ENCODE measurements around the gene AURKB.
"Not testable (repeated sequence)": the region's sequence is repeated elsewhere in the genome, so short reads cannot be mapped to it uniquely, and the experiment has no call there.

Gene AURKB

DNA sequence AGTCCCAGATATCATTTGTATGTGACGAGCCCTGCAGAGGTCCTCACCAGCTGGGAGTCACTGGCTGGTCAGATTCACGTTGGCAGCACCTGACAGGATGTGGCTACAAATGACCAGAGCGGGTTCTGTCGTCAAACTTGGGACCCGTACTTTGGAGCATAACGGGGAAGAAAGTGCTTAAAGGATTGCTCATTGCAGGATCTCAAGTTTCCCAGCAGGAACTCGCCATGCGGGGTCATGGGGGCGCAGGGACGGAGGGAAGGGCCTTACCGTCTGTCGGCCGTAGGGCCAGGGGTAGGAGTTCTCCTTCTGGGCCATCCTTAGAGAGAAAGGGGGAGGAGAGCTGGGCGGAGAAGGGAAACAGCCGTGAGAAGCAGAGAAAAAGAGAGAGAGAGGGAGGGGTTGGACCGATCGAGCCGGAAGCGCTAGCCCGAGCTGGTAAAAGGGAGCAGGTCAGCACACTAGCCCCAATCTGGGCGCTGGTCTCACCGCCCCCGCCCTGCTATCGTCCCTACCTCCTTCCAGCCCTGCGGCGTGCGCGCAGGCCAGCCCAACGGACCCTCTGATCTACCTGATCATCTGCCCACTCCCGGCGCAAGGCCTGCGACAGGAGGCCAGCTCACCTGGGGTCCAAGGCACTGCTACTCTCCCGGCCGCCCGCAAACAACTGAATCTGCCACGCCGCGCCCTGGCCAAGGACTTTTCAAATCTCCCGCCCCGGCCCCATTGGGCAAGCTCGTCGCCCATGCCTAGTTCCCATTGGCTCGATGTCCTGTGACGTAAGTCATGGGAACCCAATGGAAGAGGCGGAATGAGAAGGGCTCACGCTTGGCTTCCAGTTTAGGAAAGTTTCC is at the start of gene AURKB:
Gene AURKB (minus strand): TSS at position 669 of the 854 bp plus-strand sequence. CDS start 351 bp downstream, at position 318.
- peak; percentile 97 for DNase-seq (ENCODE audit: low spot score)

DNA sequence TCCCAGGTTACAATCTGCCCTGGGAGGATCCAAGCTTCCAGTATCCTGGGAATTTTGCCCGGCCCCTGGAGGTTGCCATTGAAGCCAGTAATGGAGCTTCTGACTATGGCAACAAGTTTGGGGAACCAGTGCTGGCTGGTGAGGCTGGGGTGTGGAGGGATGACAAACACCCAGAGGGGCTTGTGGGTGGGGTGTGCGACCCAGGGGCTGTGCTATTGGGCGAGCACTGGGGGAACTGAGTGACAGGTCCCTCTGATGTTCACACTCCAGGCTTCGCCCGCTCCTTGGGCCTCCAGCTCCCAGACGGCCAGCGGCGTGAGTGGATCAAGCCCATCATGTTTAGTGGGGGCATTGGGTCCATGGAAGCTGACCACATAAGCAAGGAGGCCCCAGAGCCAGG is 47.4 kb upstream of the AURKB start:
- DNase-seq (ENCODE audit: low spot score), result no peak

DNA sequence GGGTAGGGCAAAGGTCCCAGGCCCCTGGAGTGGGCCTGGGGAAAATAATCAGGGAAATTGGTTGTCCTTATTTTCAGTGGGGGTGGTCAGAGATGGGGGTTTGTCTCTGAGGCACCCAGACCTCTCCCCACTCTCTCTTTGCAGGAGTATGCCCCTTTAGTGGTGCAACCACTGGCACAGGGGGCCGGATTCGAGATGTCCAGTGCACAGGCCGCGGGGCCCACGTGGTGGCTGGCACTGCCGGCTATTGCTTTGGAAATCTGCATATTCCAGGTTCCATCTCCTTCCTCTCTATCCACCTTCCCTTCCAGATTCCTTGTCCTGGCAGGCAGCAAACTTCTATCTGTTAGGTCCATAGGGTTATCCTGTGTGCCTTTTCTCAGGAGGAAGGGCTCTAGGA is 46.3 kb upstream of the AURKB start:
- no peak for DNase-seq (ENCODE audit: low spot score)

DNA sequence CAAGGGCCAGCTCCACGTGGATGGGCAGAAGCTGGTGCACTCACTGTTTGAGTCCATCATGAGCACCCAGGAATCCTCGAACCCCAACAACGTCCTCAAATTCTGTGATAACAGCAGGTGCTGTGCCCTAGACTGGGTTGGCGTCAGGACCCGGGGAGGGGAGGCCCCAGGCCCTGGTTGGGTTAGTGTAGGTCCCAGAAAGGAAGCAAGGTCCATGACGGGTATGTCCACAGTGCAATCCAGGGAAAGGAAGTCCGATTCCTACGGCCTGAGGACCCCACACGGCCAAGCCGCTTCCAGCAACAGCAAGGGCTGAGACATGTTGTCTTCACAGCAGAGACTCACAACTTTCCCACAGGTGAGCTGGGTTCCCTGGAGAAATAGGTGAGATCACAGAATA is 45.9 kb upstream of the AURKB start:
- DNase-seq (ENCODE audit: low spot score), result no peak

DNA sequence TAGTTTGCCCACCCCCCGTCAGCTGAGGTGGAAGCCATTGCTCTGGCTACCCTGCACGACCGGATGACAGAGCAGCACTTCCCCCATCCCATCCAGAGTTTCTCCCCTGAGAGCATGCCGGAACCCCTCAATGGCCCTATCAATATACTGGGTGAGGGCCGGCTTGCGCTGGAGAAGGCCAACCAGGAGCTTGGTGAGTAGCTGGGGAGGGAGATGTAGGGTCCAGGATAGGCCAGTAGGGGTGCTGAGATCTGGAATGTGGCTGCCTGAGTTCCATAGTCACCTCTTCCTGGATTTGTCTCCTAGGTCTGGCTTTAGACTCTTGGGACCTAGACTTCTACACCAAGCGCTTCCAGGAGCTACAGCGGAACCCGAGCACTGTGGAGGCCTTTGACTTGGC is 45.1 kb upstream of the AURKB start:
- DNase-seq (ENCODE audit: low spot score), result no peak

DNA sequence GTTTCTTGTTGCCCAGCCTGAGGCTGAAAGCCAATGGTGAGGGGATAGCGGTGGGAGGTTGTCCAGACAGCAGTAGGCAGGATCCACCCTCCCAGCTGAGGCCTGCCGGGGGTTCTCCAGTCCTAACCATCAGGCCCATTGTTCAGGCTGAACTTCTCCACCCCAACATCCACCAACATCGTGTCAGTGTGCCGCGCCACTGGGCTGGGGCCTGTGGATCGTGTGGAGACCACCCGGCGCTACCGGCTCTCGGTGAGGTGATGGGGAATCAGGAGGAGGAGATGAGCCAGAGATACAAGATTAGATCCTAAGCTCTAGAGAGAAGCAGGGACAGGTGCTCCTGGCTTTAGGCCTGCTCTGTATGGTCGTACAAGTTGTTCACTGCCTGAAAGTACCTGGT is 44.5 kb upstream of the AURKB start:
- no peak for DNase-seq (ENCODE audit: low spot score)

DNA sequence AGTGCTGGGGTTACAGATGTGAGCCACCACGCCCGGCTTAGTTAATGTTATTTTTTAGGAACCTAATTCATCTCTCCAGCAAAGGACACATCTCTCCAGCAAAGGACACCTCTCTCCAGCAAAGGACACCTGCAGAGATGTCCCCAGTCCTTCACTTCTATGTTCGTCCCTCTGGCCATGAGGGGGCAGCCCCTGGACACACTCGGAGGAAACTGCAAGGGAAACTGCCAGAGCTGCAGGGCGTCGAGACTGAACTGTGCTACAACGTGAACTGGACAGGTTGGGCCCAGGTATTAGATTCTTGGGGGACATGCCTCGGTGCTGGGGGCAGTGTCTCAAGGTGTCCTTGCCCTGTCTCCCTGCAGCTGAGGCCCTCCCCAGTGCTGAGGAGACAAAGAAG is 43.4 kb upstream of the AURKB start:
- peak; percentile 50 for DNase-seq (ENCODE audit: low spot score)

DNA sequence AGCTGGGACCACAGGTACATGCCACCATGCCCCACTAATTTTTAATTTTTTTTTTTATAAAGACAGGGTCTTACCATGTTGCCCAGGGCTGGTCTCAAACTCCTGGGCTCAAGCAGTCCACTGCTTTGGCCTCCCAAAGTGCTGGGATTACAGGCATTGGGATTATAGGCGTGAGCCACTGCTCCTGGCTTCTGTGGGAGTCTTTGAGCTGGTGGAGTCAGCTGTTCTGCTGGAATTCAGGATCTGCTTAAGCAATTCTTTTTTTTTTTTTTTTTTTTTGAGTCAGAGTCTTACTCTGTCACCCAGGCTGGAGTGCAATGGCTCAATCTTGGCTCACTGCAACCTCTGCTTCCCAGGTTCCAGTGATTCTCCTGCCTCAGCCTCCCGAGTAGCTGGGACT is 41.0 kb upstream of the AURKB start:
- DNase-seq (ENCODE audit: low spot score), result not testable (repeated sequence)

DNA sequence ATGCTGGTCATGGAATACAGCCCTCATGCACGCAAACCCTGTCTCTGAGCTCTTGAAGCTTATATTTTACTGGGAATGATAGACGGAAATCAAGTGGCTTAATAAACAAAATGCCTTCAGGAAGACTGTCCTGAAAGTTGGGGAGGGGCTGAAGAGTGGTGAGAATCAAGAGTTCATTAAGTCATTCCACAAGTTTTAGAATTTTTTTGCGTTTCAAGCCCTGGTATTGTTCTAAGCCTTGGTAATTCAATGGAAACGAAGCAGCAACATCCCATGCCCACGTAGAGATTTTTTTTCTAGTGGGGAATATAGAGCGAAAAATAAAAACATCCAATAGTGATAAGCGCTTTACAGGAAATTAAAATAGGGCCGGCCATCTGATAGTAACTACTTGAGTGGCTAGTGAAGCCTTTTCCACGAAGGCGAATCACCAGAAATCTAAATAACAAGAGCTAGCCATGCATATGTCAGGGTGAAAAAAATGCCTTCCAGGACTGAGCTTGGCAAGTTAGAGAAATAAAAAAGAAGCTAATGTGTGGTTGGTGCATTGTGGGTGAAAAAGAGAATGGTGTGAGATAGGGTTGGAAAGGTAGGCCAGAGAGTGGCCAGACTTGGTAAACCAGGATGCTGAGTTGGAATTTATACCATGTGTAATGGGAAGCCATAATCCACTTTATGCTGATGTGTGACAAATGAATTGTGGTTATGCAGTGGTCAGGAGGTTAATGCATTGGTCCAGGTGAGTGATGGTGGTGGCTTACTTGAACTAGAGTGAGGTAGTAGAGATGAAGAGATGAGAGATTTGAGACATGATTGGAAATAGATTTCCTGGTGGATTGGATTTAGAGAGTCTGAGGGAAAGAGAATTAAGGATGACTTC is 39.5 kb upstream of the AURKB start:
- no peak for DNase-seq (ENCODE audit: low spot score)

DNA sequence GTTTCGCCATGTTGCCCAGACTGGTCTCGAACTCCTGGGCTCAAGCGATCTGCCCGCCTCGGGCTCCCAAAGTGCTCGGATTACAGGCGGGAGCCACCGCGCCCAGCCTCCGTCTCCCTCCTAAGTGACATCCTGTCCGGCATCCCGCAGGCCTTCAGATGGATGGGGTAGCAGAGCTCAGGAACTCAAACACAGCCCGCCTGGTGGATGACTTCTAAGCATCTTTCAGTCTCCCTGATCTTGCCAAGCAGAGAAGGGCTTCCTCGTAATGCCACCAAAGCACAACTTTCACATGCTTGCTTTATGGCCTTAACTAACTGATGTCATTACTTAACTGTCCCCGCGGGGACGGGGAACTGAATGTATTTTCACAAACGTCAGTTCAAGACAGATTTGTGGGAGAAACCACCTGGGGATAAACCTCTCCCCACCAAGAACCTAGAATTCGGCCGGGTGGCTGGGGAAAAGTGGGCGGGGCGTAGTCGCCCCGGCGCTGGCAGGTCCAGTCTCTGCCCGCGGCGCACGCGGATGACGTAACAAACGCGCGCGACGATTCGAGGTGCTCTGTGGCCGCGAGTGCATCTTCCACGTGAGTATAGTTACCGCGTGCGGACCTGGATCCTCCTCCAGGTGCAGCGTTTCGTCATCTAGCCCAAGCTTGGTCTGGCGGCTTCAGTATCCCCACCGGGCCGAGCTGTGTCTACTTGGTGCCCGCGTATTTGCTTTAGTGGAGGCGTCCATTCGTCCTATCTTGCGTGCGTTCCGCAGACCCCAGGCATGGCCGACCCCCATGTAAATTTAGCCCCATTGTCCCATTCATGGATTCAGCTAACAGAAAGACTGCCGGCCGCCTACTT is 38.6 kb upstream of the AURKB start, which contains the start of gene PFAS:
Gene PFAS (plus strand): TSS at position 539 of the 857 bp plus-strand sequence. CDS start 4,649 bp downstream, outside the sequence.
- DNase-seq (ENCODE audit: low spot score), result peak; percentile 92

DNA sequence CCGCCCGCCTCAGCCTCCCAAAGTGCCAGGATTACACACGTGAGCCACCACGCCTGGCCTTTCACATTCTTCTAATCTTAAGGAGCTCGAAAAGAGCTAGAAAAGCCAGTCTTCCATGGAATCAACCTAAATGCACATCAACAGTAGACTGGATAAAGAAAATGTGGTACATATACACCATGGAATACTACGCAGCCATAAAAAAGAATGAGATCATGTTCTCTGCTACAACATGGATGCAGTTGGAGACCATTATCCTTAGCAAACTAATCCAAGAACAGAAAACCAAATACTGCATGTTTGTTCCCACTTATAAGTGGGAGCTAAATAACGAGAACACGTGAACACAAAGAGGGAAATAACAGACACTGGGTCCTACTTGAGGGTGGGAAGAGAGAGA is 34.4 kb upstream of the AURKB start:
- DNase-seq (ENCODE audit: low spot score), result no peak

DNA sequence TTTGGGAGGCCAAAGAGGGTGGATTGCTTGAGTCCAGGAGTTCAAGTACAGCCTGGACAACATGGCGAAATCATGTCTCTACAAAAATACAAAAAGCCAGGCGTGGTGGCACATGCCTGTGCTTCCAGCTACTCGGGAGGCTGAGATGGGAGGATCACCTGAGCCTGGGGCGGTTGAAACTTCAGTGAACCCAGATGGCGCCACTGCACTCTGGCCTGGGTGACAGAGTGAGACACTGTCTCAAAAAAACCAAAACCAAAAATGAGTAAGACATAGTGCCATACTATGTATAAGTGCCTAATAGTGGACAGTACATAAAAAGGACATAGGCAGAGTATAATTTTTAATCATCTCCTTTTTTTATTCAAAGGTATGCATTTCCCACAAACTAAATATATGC is 33.5 kb upstream of the AURKB start:
- no peak for DNase-seq (ENCODE audit: low spot score)

DNA sequence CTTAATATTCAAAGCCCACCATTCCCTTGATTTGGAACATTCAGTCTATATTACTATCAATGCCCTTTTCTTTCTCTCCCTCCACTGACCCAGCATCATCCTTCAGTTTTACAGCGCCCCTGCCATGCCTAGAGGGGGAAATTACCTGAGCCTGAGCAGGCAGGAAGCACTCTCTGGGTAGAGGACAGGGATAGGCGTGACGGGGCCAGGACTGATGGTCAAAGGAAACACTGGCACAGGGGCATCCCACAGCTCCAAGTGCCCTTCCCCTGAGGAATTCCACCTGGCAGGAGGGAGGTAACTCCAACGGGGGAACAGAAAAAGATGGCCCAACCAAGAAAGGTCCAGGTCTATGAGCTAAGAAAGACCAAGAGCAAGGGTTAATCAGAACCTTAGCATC is 27.5 kb upstream of the AURKB start:
- DNase-seq (ENCODE audit: low spot score), result no peak

DNA sequence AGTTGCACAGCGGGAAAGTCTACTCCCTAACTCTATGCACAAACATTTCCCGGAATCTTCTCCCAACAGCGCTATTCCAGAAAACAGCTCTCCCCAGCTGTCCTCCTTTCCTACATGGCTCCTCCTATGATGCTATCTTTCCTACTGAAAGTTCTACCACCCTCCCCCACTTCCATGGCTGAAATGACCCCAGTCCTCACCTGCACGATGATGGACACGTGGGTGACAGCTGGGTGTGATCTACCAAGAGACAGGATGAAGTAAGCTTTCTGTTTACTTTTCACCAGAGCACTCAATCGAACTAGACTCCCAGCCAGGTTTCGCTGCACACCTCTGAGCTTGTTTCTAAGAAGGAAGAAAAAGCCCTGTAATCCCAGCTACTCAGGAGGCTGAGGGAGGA is 26.8 kb upstream of the AURKB start:
- DNase-seq (ENCODE audit: low spot score), result no peak

DNA sequence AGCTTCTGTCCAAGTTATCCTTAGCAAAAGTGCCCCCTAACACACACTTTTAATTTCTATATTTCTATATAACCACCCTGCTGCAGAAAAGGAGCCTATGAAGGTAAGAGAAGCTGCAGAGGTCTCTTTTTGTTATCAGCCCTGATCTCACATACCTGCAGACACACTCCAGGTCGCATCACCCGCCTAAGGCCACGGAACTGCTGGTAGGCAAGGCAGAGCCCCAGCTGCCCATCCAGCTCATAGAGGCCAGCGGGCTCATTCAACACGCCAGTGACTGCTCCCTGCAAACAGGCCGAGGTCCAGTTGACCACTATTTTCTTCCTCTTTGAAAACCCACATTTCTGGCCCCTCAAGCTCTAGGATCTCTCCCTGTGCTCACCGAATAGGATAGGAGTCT is 25.3 kb upstream of the AURKB start:
- DNase-seq (ENCODE audit: low spot score), result no peak

DNA sequence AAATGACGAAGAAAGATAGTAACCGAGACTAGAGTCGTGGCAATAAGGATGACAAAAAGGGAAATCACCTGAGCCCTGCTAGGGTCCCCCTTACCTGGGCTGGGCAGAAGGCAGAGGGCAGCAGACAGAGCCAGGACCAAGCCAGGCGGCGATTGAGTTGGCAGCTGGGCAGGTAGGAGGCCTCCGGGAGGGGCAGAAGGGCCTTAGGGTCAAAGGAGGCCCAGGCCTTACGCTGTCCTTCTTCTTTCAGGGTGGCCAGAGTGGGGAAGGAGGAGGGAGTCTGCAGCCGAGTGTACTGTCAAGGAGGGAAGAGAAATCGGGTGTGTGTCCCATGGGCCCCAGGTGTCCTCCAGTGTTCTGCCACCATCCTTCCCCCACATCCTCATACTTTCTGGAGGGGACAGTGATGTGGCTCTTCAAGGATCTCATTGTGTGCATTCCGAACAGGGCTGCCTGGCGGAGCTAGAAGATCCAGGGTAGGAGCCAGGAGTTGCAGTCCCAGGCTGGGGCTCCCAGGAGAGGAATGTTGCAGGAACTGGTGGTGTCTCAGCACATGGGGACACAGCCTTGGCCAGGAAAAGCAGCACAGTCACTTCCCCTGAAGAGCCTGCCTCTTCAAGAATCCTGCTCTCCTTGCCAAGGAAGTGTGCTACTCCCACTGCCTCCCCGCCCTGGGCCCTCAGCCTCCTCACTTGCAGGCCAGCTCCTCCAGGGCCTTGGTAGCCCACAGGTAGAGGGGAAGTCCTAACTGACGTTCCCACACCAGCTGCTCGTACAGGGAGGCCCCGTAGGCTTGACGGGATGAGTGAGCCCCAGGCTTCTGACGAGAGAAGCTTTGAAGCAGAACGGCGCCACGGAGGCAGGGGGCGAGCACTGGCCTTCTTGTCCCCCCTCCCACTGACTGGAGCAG is 24.2 kb upstream of the AURKB start:
- no peak for DNase-seq (ENCODE audit: low spot score)

DNA sequence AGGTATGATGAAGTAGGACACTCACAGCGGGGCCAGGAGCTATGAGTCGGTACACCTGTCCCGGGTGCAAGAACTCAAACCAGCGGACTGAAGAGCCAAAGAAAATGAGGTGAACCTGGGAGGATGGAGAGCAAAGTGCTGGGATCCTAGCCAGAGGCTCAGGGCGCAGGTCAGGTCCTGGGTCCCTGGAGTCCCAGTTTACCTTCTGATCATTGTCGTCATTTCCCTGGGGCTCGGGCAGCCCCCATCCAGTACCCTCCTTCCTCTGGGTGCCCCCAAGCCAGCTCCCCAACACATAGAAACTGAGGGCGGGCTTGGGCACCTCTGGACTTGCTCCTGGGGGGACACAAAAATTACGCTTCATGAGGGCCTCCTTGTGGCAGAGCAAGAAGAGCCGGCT is 21.3 kb upstream of the AURKB start:
- DNase-seq (ENCODE audit: low spot score), result no peak

DNA sequence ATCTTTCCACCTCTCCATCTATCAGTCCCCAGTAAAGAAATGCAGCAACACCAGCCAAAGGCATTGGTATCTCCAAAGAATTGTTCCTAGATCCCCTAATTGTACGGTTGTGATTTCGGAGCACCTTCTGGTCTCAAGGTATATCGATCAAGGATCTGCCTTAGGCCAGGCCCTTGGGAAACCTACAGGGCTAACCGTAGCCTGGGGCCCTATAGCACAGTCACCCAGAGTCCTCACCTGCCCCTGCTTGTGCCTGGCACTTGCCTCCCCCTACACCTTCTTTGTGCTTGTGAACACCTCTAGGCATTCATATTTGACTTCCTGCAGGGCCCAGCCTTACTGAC is 16.8 kb upstream of the AURKB start:
- no peak for DNase-seq (ENCODE audit: low spot score)

DNA sequence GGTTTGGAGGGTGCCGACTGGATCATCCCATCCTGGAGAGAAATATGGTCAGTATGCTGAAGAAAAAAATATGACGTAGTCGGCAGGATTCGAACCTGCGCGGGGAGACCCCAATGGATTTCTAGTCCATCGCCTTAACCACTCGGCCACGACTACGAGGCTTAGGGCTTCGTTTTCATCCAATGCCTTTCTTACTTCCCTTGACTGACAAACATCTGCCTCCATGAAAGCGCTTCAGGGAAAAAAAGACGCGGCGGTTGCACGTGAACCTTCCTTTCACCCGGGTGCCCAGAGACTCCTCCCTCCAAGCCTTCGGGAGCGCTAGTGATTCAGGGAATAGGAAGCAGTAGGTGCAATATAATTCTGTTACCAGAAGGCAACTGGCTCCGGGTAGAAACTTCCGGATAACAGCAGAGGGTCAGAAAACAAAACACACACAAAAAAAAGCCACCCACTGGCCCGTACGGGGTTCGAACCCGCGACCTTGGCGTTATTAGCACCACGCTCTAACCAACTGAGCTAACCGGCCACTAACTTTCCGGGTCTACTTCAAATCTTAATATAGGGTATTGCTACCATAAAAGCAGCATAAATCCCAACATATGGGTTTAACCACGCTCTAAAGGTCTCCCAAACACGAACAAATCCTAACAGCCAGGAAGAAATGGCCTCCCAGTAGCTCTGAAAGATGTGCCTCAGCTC is 16.3 kb upstream of the AURKB start:
- peak; percentile 91 for DNase-seq (ENCODE audit: low spot score)

DNA sequence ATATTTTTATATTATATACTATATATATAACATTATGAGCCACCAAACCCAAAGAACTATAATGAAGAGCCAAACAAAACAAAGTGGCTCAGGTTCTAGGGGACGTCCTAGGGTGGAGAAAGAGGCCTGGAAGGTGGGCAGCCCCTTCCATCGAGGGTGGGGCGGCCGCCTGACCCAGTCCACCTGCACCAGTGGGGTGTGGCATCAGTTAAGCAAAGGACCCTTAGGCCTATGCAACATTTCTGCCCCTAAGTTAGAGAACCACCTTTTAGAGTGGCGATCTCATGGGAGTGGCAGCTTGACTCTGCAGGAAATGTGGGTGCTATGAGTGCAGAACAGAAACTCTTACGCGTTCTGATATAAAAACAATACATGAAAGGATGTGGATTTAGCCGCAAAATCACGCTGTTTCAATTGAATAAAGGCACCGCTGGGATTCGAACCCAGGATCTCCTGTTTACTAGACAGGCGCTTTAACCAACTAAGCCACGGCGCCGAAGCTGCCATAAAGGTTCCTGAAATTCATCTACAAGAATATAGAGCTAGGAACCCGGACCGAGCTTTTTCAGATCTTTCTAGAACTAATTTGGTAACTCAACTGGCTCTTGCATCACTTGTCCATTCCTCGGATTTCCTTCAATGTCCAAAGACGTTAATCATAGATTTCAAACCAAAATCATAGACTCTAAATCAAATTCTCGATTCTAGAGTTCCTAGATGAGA is 15.6 kb upstream of the AURKB start:
- DNase-seq (ENCODE audit: low spot score), result peak; percentile 79
